Measurements from ENCODE around the gene LYVE1. TPM values are rescaled to one million over a fixed set of nuclear protein-coding genes. Genes with fewer than 3 reads are reported as not detected.
A peak's percentile ranks its signal among the peaks of the same experiment; 100 is the strongest.

Gene LYVE1
- total RNA-seq = 100 to 1,000 TPM; 112 to 292 TPM
- long read RNA-seq, donor 1, transcript LYVE1-201 (6 exons, 3,273 nt) = major isoform, 27 of 104 reads
- long read RNA-seq, donor 1, partial matches to known transcripts = 6 of 104 reads
- long read RNA-seq, donor 1, other reads (novel, unspliced or antisense) = 71 of 104 reads
- long read RNA-seq, donor 2, transcript LYVE1-201 (6 exons, 3,273 nt) = major isoform, 20 of 156 reads
- long read RNA-seq, donor 2, partial matches to known transcripts = 12 of 156 reads
- long read RNA-seq, donor 2, other reads (novel, unspliced or antisense) = 124 of 156 reads

- intact Hi-C loops (cut with DNase I) = no loop called here
- DNase-seq (ENCODE audit: low spot score) = no peak
These were observed at the start of gene LYVE1 for GRCh38 chr11:10568486-10568941. TSS of gene LYVE1 (minus strand) at chr11:10568665. CDS start at chr11:10568532, 133 bp downstream.

- no peak for DNase-seq (ENCODE audit: low spot score)
These were observed 49.1 kb upstream of the LYVE1 start for GRCh38 chr11:10617551-10617950.

GRCh38 chr11:10611979-10612862, 43.8 kb upstream of the LYVE1 start:
- intact Hi-C loops (cut with DNase I) = no loop called here
- no peak for DNase-seq (ENCODE audit: low spot score)

More at GRCh38 chr11:10617551-10617950, 49.1 kb upstream of the LYVE1 start:
- intact Hi-C loops (cut with DNase I) = no loop called here

GRCh38 chr11:10609636-10610035, 41.2 kb upstream of the LYVE1 start:
- DNase-seq (ENCODE audit: low spot score) = no peak
- intact Hi-C loops (cut with DNase I) = no loop called here

- DNase-seq (ENCODE audit: low spot score) = no peak
- intact Hi-C loops (cut with DNase I) = no loop called here
These were observed 40.1 kb upstream of the LYVE1 start for GRCh38 chr11:10608584-10608983.

GRCh38 chr11:10607462-10608132, 39.1 kb upstream of the LYVE1 start:
- no peak for DNase-seq (ENCODE audit: low spot score)
- intact Hi-C loops (cut with DNase I) = no loop called here

GRCh38 chr11:10606536-10607208, 38.2 kb upstream of the LYVE1 start:
- DNase-seq (ENCODE audit: low spot score) = no peak
- intact Hi-C loops (cut with DNase I) = no loop called here

GRCh38 chr11:10605941-10606381, 37.5 kb upstream of the LYVE1 start:
- intact Hi-C loops (cut with DNase I) = no loop called here
- DNase-seq (ENCODE audit: low spot score) = peak; percentile 87

- intact Hi-C loops (cut with DNase I) = loop anchor here in 1 of 2 donors (1.0 kb wide), 1 partner anchor 32 kb away; no protein-coding TSS in a partner anchor
- no peak for DNase-seq (ENCODE audit: low spot score)
These were observed 36.3 kb upstream of the LYVE1 start for GRCh38 chr11:10604798-10605197.

- DNase-seq (ENCODE audit: low spot score) = peak; percentile 86
- intact Hi-C loops (cut with DNase I) = loop anchor here in 1 of 2 donors (1.0 kb wide), 1 partner anchor 32 kb away; no protein-coding TSS in a partner anchor
These were observed 35.9 kb upstream of the LYVE1 start for GRCh38 chr11:10604340-10604748.

GRCh38 chr11:10603721-10604297, 35.3 kb upstream of the LYVE1 start:
- DNase-seq (ENCODE audit: low spot score) = no peak
- intact Hi-C loops (cut with DNase I) = loop anchor here in 1 of 2 donors (1.0 kb wide), 1 partner anchor 32 kb away; no protein-coding TSS in a partner anchor

GRCh38 chr11:10602945-10603344, 34.5 kb upstream of the LYVE1 start:
- intact Hi-C loops (cut with DNase I) = no loop called here
- no peak for DNase-seq (ENCODE audit: low spot score)

GRCh38 chr11:10602366-10602765, 33.9 kb upstream of the LYVE1 start:
- intact Hi-C loops (cut with DNase I) = no loop called here
- DNase-seq (ENCODE audit: low spot score) = no peak

GRCh38 chr11:10601837-10602236, 33.4 kb upstream of the LYVE1 start:
- intact Hi-C loops (cut with DNase I) = loop anchor here in 1 of 2 donors (1.0 kb wide), 1 partner anchor 27 kb away; no protein-coding TSS in a partner anchor
- peak; percentile 86 for DNase-seq (ENCODE audit: low spot score)

- intact Hi-C loops (cut with DNase I) = loop anchor here in 1 of 2 donors (1.0 kb wide), 1 partner anchor 29 kb away; no protein-coding TSS in a partner anchor
- DNase-seq (ENCODE audit: low spot score) = no peak
These were observed 32.2 kb upstream of the LYVE1 start for GRCh38 chr11:10600570-10601248.

- intact Hi-C loops (cut with DNase I) = no loop called here
- DNase-seq (ENCODE audit: low spot score) = no peak
These were observed 31.1 kb upstream of the LYVE1 start for GRCh38 chr11:10599388-10600175.

GRCh38 chr11:10598816-10599215, 30.4 kb upstream of the LYVE1 start:
- DNase-seq (ENCODE audit: low spot score) = no peak
- intact Hi-C loops (cut with DNase I) = no loop called here

Data from posterior vena cava (tissue), 2 donors.